Stomach (tissue), 4 donors: ENCODE results near the gene SLC2A6.

Source experiments
- CTCF ChIP-seq, 7 experiments: fragments of 450-650 bp in 4 of 7; fragments of 200-600 bp in 3 of 7; sonication (generic) in 3 of 7; IDR thresholded peaks; one replicate each; pipeline ENCODE4 v1.5.1; 2016 to 2019; ENCODE audit warnings: antibody characterized with exemption in 7 of 7, control low read depth in 2 of 7, mild to moderate bottlenecking in 1 of 7
- EP300 ChIP-seq: sonication (generic); formaldehyde crosslinking; IDR thresholded peaks from one replicate; pipeline ENCODE4 v1.6.1; 2017; ENCODE audit warnings: antibody characterized with exemption
- POLR2AphosphoS5 ChIP-seq, 3 donors: sonication (generic); formaldehyde crosslinking; IDR thresholded peaks; one replicate each; pipeline ENCODE4 v1.6.1; 2016; ENCODE audit warnings: antibody characterized with exemption in 3 of 3

- TF ChIP-seq CTCF (IDR thresholded peaks at IDR 0.05) (no peak), POLR2AphosphoS5 (IDR thresholded peaks at IDR 0.05) (no peak), EP300 (no peak)
These were observed 4.7 kb downstream of the SLC2A6 start for GRCh38 chr9:133474215-133474614.
